Psoas muscle (tissue), 8 donors: ENCODE data around the gene PLXNB2. TPM values are rescaled to one million over a fixed set of nuclear protein-coding genes. Genes with fewer than 3 reads are reported as not detected.

ENCODE experiments used
- ATAC-seq, 4 donors: fragments of 200-7000 bp; cut with Tn5 transposase; one replicate each; pipeline ENCODE4 v1.9.1; 2020; ENCODE audit warnings: moderate library complexity in 3 of 4, mild to moderate bottlenecking in 2 of 4
- DNase-seq, 2 donors: peaks; one replicate each; pipeline ENCODE4 v3.0.0-alpha.2; 2020
- H3K27ac ChIP-seq: fragments of 200-600 bp; one replicate; pipeline ENCODE4 v1.8.0; 2022
- H3K27me3 ChIP-seq, 3 donors: fragments of 200-600 bp in 1 of 3; one replicate each; pipeline versions ENCODE4 v1.6.1 to v1.8.0; 2013 to 2022; ENCODE audit warnings: low read length in 2 of 3, mild to moderate bottlenecking in 2 of 3, moderate library complexity in 1 of 3; ENCODE audit not compliant: insufficient read depth in 3 of 3
- H3K36me3 ChIP-seq, 2 donors: fragments of 200-600 bp in 1 of 2; one replicate each; pipeline versions ENCODE4 v1.6.1 to v1.8.0; 2013 to 2022; ENCODE audit warnings: low read depth in 1 of 2, mild to moderate bottlenecking in 1 of 2, moderate library complexity in 1 of 2; ENCODE audit not compliant: insufficient read depth in 1 of 2
- H3K4me1 ChIP-seq: fragments of 200-600 bp; one replicate; pipeline ENCODE4 v1.8.0; 2022
- H3K4me3 ChIP-seq: fragments of 200-600 bp; one replicate; pipeline ENCODE4 v1.8.0; 2022; ENCODE audit warnings: mild to moderate bottlenecking
- H3K9me3 ChIP-seq: fragments of 200-600 bp; one replicate; pipeline ENCODE4 v1.8.0; 2022
- CTCF ChIP-seq: fragments of 200-600 bp; IDR thresholded peaks from one replicate; pipeline ENCODE4 v1.8.0; 2022; ENCODE audit warnings: antibody characterized with exemption
- WGBS, 3 donors: extraction: QIAGEN DNeasy Blood & Tissue Kit; methylation state at CpG; one replicate each; pipeline versions ENCODE4 v1.1.6 to v1.1.7; 2013; 5-methylcytosine and 5-hydroxymethylcytosine counted together
- intact Hi-C, 2 donors: fragments of 100-400 bp; cut with DNase I; formaldehyde crosslinking; loops; one replicate each; pipeline versions ENCODE4 v1.11.0 to v1.14.2; 2022
- polyA plus RNA-seq, 3 donors: library from polyadenylated mRNA; stranded (reverse); fragments of 200-250 nt; gene quantifications; one replicate each; pipeline ENCODE4 v1.2.3, GENCODE V29; 2013
- total RNA-seq, 4 donors: library from RNA; stranded (reverse); fragmentation: NEBNext Ultra II Directional in 2 of 4; extraction: Animal tissue kit (Norgen Biotek cat#: 25700) in 2 of 4; gene quantifications; one replicate each; pipeline versions ENCODE4 v1.2.1 to v1.2.4, GENCODE V29; 2021 to 2023
- donor health status: healthy with polysubstance abuse.
- donor health status: DM: no; HTN: no; CAD: no; lungs with moderate emphysema.
- donor health status: Bipolar disorder and iron deficiency.
- donor health status: healthy.
- donor health status: DM: yes; HTN: yes; CAD: no.
- donor health status: DM: no; HTN: no; CAD: no.
- donor health status: DM: no; HTN: no; CAD: no.
- donor health status: DM: yes; HTN: yes; CAD: no.

PLXNB2 gene
- total and polyA plus RNA-seq, 7 donors = 3.9 to 43.7 (median 13.6) TPM

GRCh38 chr22:50260801-50261614, 46.4 kb downstream of the PLXNB2 start:
- no peaks in the 10 kb centered on the region for H3K9me3 ChIP-seq
- DNase-seq (peak in 1 of 2 donors; percentile 78), ATAC-seq (no peak)
- 0 to 1% (median 0%) methylated on average over 50 to 92 of the region's 92 CpGs for WGBS, 3 donors
- H3K27me3 ChIP-seq = no peaks in the 10 kb centered on the region
- peak overlapping the region; percentile 84 for H3K4me3 ChIP-seq
- H3K27ac ChIP-seq = peak overlapping the region; percentile 91
- peaks cover 51% of the 10 kb centered on the region for H3K4me1 ChIP-seq
- TF ChIP-seq CTCF = no peak
- H3K36me3 ChIP-seq = peaks cover 0 to 6% of the 10 kb centered on the region in 2 donors
- intact Hi-C loops = no loop called here

GRCh38 chr22:50260434-50260800, 47.0 kb downstream of the PLXNB2 start:
- H3K9me3 ChIP-seq = no peaks in the 10 kb centered on the region
- H3K36me3 ChIP-seq = peaks cover 0 to 12% of the 10 kb centered on the region in 2 donors
- H3K27me3 ChIP-seq = no peaks in the 10 kb centered on the region
- peak overlapping the region; percentile 84 for H3K4me3 ChIP-seq
- peak overlapping the region; percentile 91 for H3K27ac ChIP-seq
- TF ChIP-seq CTCF = no peak
- WGBS, 3 donors = 19 to 35% (median 20%) methylated on average over 9 to 11 of the region's 11 CpGs
- DNase-seq (no peak), ATAC-seq (no peak)
- intact Hi-C loops = no loop called here
- peaks cover 51% of the 10 kb centered on the region for H3K4me1 ChIP-seq

GRCh38 chr22:50259302-50259701, 48.1 kb downstream of the PLXNB2 start:
- Histone ChIP-seq H3K9me3 (no peaks in the 10 kb centered on the region), H3K27me3 (no peaks in the 10 kb centered on the region), H3K36me3 (peaks cover 0 to 22% of the 10 kb centered on the region in 2 donors), H3K4me3 (peak overlapping the region; percentile 84), H3K4me1 (peaks cover 51% of the 10 kb centered on the region), H3K27ac (peak overlapping the region; percentile 88)
- WGBS, 3 donors = 20 to 40% (median 40%) methylated on average over 14 to 15 of the region's 15 CpGs
- no peak for TF ChIP-seq CTCF
- intact Hi-C loops = loop anchor here in 1 of 2 donors (10.0 kb wide), 1 partner anchor 245 kb away; the partner anchor contains the start of genes LMF2 and NCAPH2
- peak; percentile 27 to 31 (median 30) for ATAC-seq
- DNase-seq = no peak

GRCh38 chr22:50258361-50259292, 48.8 kb downstream of the PLXNB2 start:
- Histone ChIP-seq H3K27me3 (no peaks in the 10 kb centered on the region), H3K27ac (peak overlapping the region; percentile 88), H3K36me3 (peaks cover 0 to 28% of the 10 kb centered on the region in 2 donors), H3K4me1 (peaks cover 50% of the 10 kb centered on the region), H3K9me3 (no peaks in the 10 kb centered on the region), H3K4me3 (peak overlapping the region; percentile 84)
- ATAC-seq (peak; percentile 78 to 81 (median 79)), DNase-seq (peak; percentile 77 to 92)
- intact Hi-C loops = loop anchor here in 1 of 2 donors (10.0 kb wide), 1 partner anchor 246 kb away; the partner anchor contains the start of genes LMF2 and NCAPH2
- 29 to 38% (median 34%) methylated on average over 24 of the region's 24 CpGs for WGBS, 3 donors
- no peak for TF ChIP-seq CTCF
